Testis (tissue), 2 donors: ENCODE data around the gene ARHGAP35.

ENCODE experiments used
- CTCF ChIP-seq, 3 experiments: fragments of 450-650 bp in 2 of 3; fragments of 200-600 bp in 1 of 3; sonication (generic) in 1 of 3; IDR thresholded peaks; one replicate each; pipeline ENCODE4 v1.5.1; 2016 to 2019; ENCODE audit warnings: antibody characterized with exemption in 3 of 3, mild to moderate bottlenecking in 2 of 3, moderate library complexity in 1 of 3
- POLR2A ChIP-seq: fragments of 450-650 bp; IDR thresholded peaks from one replicate; pipeline ENCODE4 v1.6.1; 2017; ENCODE audit warnings: antibody characterized with exemption, mild to moderate bottlenecking, moderate library complexity

DNA sequence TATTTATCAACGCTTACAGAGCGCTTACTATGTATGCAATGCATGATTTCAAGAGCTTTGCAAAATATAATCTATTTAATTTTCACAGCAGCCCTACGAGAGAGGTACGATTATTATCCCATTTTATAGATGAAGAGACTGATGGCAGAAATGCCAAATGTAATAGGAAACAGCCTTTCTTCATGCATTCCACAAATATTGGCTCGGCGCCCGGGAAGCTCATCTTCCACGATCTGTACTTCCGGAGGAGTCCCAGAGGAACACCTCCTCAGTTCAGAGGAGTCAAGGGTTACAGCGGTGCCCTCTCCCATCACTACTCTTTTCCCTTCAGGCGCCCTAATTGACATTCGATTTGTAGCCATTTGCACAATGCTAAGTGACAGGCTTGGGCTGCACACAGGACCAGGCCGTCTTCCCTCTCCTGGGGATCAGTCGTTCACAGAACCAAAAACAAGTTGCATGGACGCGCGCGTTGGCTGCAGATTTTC is 1.1 kb upstream of the ARHGAP35 start:
- TF ChIP-seq CTCF (IDR thresholded peaks at IDR 0.05) (no peak), POLR2A (no peak)
